ENCODE measurements around the gene ATOH8.

The ATOH8 gene

GRCh38 chr2:85730686-85731230 lies 23.0 kb upstream of the ATOH8 start:
- Histone ChIP-seq H3K4me1 (ENCODE audit: insufficient read depth, low read length, severe bottlenecking) (no peaks in the 10 kb centered on the region), H3K4me3 (ENCODE audit: low read depth, low read length, poor library complexity, severe bottlenecking) (no peak overlapping the region), H3K27ac (ENCODE audit: low read depth, low read length, poor library complexity, severe bottlenecking) (no peak overlapping the region), H2AFZ (ENCODE audit: low read length) (no peak overlapping the region), H3K36me3 (ENCODE audit: insufficient read depth, low read length) (no peaks in the 10 kb centered on the region), H3K27me3 (ENCODE audit: insufficient read depth, low read length) (no peaks in the 10 kb centered on the region), H4K20me1 (ENCODE audit: insufficient read depth, low read length) (no peaks in the 10 kb centered on the region), H3K79me2 (ENCODE audit: insufficient read depth, low read length) (no peaks in the 10 kb centered on the region), H3K4me2 (ENCODE audit: low read length) (no peak overlapping the region), H3F3A (ENCODE audit: insufficient read depth, low read length) (no peaks in the 10 kb centered on the region), H3K9me2 (ENCODE audit: low read depth, low read length) (no peaks in the 10 kb centered on the region), H3K9ac (ENCODE audit: low read length) (no peak overlapping the region), H3K9me3 (ENCODE audit: low read length) (no peaks in the 10 kb centered on the region)
- TF ChIP-seq EZH2 (IDR thresholded peaks at IDR 0.05; ENCODE audit: borderline replicate concordance, low read length), result no peak
- TF ChIP-seq CTCF (IDR thresholded peaks at IDR 0.05; ENCODE audit: low read length), result no peak

DNA sequence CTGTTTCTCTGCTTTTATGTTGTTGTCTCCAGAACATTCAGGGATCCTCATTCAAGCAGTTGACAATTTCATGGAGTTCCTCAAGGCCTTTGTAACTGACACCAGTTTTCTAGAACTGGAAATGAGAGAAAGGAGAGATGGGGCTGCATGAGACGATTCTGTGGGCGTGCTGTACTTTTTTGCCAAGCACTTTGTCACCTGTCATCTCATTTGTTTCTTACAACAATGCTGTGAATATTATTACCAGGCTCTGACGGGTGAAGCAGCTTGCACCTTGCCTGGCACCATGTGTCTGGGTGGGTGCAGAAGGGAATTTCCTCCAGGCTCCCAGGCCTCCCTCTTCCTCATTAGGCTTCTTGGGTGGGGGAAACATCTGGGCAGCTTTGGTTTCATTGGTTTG lies 22.2 kb upstream of the ATOH8 start:
- Histone ChIP-seq H2AFZ (ENCODE audit: low read length) (no peak overlapping the region), H4K20me1 (ENCODE audit: insufficient read depth, low read length) (no peaks in the 10 kb centered on the region), H3K4me3 (ENCODE audit: low read depth, low read length, poor library complexity, severe bottlenecking) (no peak overlapping the region), H3K27ac (ENCODE audit: low read depth, low read length, poor library complexity, severe bottlenecking) (no peak overlapping the region), H3K9ac (ENCODE audit: low read length) (no peak overlapping the region), H3K36me3 (ENCODE audit: insufficient read depth, low read length) (no peaks in the 10 kb centered on the region), H3K4me2 (ENCODE audit: low read length) (no peak overlapping the region), H3F3A (ENCODE audit: insufficient read depth, low read length) (no peaks in the 10 kb centered on the region), H3K79me2 (ENCODE audit: insufficient read depth, low read length) (no peaks in the 10 kb centered on the region), H3K27me3 (ENCODE audit: insufficient read depth, low read length) (no peaks in the 10 kb centered on the region), H3K4me1 (ENCODE audit: insufficient read depth, low read length, severe bottlenecking) (no peaks in the 10 kb centered on the region), H3K9me2 (ENCODE audit: low read depth, low read length) (no peaks in the 10 kb centered on the region), H3K9me3 (ENCODE audit: low read length) (no peaks in the 10 kb centered on the region)
- no peak for TF ChIP-seq EZH2 (IDR thresholded peaks at IDR 0.05; ENCODE audit: borderline replicate concordance, low read length)
- no peak for TF ChIP-seq CTCF (IDR thresholded peaks at IDR 0.05; ENCODE audit: low read length)

DNA sequence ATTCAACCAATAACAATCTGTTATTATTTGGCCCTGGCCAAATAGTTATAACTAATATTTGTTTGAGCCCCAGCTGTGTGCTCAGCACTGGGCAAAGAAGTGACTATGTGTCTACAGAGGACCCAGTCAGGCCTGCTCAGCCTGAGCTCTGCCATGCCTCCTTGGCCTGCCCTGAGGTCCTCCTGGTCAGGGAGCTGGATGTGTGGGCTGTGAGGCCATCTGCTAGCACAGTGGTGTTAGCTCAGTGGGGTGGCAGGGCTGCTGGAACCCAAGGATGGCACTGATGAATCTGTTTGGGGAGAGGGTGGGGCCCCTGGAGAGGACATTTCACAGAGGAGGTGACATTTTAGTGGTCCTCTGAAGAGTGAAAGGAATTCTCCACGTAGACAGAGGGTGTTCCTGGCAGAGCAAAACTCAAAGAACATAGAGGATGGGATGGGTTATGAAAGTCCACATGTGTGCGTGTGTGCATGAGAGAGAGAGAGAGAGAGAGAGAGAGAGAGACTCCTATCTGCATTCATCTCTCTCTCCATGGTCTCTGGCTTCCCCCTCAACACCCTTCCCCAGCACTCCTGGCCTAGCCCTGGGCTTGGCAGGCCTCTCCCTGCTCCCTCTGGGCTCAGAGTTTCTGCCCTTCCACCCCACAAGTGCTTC lies 21.2 kb upstream of the ATOH8 start:
- no peak overlapping the region for H3K9ac ChIP-seq (ENCODE audit: low read length)
- no peaks in the 10 kb centered on the region for H3K4me1 ChIP-seq (ENCODE audit: insufficient read depth, low read length, severe bottlenecking)
- no peak for TF ChIP-seq CTCF (IDR thresholded peaks at IDR 0.05; ENCODE audit: low read length)
- TF ChIP-seq EZH2 (IDR thresholded peaks at IDR 0.05; ENCODE audit: borderline replicate concordance, low read length), result no peak
- no peaks in the 10 kb centered on the region for H3K27me3 ChIP-seq (ENCODE audit: insufficient read depth, low read length)
- no peaks in the 10 kb centered on the region for H4K20me1 ChIP-seq (ENCODE audit: insufficient read depth, low read length)
- no peaks in the 10 kb centered on the region for H3K9me2 ChIP-seq (ENCODE audit: low read depth, low read length)
- no peak overlapping the region for H3K4me2 ChIP-seq (ENCODE audit: low read length)
- H3F3A ChIP-seq (ENCODE audit: insufficient read depth, low read length), result no peaks in the 10 kb centered on the region
- H3K36me3 ChIP-seq (ENCODE audit: insufficient read depth, low read length), result no peaks in the 10 kb centered on the region
- H3K4me3 ChIP-seq (ENCODE audit: low read depth, low read length, poor library complexity, severe bottlenecking), result no peak overlapping the region
- no peaks in the 10 kb centered on the region for H3K9me3 ChIP-seq (ENCODE audit: low read length)
- no peaks in the 10 kb centered on the region for H3K79me2 ChIP-seq (ENCODE audit: insufficient read depth, low read length)
- no peak overlapping the region for H2AFZ ChIP-seq (ENCODE audit: low read length)
- H3K27ac ChIP-seq (ENCODE audit: low read depth, low read length, poor library complexity, severe bottlenecking), result no peak overlapping the region

All from OCI-LY1 (cell line).